ENCODE data around the gene KCNE4.

The KCNE4 gene

DNA sequence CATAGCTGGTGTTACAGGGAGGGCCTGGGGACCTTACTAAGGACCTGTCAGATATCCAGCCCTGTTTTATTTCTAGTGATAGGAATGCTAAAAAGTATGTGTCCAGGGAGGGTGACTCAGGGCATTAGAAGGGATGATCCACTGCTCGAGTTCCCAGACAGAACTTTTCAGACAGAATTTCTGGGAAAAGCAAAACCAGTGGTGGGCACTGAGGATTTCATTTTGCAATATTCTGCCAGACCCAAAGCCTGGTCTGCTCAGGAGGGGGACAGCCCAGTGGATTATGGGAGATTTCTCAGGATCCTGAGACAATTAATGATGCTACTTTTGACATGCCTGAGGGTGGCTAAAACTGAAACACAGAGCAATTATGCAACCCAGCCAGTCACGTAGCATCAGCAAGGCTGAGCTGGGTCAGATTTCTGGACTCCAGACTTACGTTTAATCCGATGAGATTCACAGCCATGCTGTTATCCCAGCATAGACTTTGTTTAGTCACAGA lies 4.7 kb upstream of the KCNE4 start:
- H3K9me3 ChIP-seq (ENCODE audit: severe bottlenecking) = no peaks in the 10 kb centered on the region
- H3K27me3 ChIP-seq (ENCODE audit: insufficient read depth, poor library complexity, severe bottlenecking) = no peaks in the 10 kb centered on the region
- H3K27ac ChIP-seq (ENCODE audit: poor library complexity, severe bottlenecking) = no peak overlapping the region
- DNase-seq (ENCODE audit: low spot score) (no peak), ATAC-seq (ENCODE audit: low read depth) (peak; percentile 51; the same call in 1 of the 3 replicates)
- H3K4me3 ChIP-seq (ENCODE audit: severe bottlenecking) = no peak overlapping the region
- no peaks in the 10 kb centered on the region for H3K4me1 ChIP-seq (ENCODE audit: insufficient read depth, poor library complexity, severe bottlenecking)
- no peaks in the 10 kb centered on the region for H3K36me3 ChIP-seq (ENCODE audit: low read depth)
- TF ChIP-seq, protein P1, sequence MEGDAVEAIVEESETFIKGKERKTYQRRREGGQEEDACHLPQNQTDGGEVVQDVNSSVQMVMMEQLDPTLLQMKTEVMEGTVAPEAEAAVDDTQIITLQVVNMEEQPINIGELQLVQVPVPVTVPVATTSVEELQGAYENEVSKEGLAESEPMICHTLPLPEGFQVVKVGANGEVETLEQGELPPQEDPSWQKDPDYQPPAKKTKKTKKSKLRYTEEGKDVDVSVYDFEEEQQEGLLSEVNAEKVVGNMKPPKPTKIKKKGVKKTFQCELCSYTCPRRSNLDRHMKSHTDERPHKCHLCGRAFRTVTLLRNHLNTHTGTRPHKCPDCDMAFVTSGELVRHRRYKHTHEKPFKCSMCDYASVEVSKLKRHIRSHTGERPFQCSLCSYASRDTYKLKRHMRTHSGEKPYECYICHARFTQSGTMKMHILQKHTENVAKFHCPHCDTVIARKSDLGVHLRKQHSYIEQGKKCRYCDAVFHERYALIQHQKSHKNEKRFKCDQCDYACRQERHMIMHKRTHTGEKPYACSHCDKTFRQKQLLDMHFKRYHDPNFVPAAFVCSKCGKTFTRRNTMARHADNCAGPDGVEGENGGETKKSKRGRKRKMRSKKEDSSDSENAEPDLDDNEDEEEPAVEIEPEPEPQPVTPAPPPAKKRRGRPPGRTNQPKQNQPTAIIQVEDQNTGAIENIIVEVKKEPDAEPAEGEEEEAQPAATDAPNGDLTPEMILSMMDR (IDR thresholded peaks at IDR 0.05; ENCODE audit: poor library complexity, severe bottlenecking) = no peak

GRCh38 chr2:223048519-223048918 lies 3.5 kb upstream of the KCNE4 start:
- ATAC-seq (ENCODE audit: low read depth) = no peak
- Histone ChIP-seq H3K4me1 (ENCODE audit: insufficient read depth, poor library complexity, severe bottlenecking) (no peaks in the 10 kb centered on the region), H3K4me3 (ENCODE audit: severe bottlenecking) (no peak overlapping the region), H3K36me3 (ENCODE audit: low read depth) (no peaks in the 10 kb centered on the region), H3K27ac (ENCODE audit: poor library complexity, severe bottlenecking) (no peak overlapping the region), H3K27me3 (ENCODE audit: insufficient read depth, poor library complexity, severe bottlenecking) (no peaks in the 10 kb centered on the region), H3K9me3 (ENCODE audit: severe bottlenecking) (no peaks in the 10 kb centered on the region)
- no peak for DNase-seq (ENCODE audit: low spot score)
- TF ChIP-seq, protein P1 (IDR thresholded peaks at IDR 0.05; ENCODE audit: poor library complexity, severe bottlenecking) = no peak

DNA sequence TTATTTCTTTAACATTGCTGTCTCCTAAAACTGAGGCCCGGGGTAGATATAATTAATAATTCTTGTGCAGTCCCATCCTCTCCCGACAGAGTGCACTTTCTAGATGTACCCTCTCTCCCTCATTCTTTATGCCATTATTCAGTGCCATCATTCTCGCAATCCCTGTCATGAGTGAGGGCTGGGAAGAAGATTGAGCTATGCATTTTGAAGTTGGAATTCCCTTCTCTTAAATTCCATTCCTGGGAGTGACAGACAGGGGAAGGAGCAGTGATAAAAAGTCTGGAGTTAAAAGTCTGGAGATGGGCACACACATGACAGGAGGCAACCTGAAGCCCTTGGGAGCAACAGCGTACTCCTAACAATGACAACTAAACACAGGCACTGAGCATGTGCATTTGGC lies 2.6 kb upstream of the KCNE4 start:
- H3K27me3 ChIP-seq (ENCODE audit: insufficient read depth, poor library complexity, severe bottlenecking) = no peaks in the 10 kb centered on the region
- no peak overlapping the region for H3K27ac ChIP-seq (ENCODE audit: poor library complexity, severe bottlenecking)
- no peak for DNase-seq (ENCODE audit: low spot score)
- no peaks in the 10 kb centered on the region for H3K36me3 ChIP-seq (ENCODE audit: low read depth)
- no peaks in the 10 kb centered on the region for H3K4me1 ChIP-seq (ENCODE audit: insufficient read depth, poor library complexity, severe bottlenecking)
- H3K9me3 ChIP-seq (ENCODE audit: severe bottlenecking) = no peaks in the 10 kb centered on the region
- no peak overlapping the region for H3K4me3 ChIP-seq (ENCODE audit: severe bottlenecking)
- ATAC-seq (ENCODE audit: low read depth) = no peak
- TF ChIP-seq, protein P1 (IDR thresholded peaks at IDR 0.05; ENCODE audit: poor library complexity, severe bottlenecking) = no peak

DNA sequence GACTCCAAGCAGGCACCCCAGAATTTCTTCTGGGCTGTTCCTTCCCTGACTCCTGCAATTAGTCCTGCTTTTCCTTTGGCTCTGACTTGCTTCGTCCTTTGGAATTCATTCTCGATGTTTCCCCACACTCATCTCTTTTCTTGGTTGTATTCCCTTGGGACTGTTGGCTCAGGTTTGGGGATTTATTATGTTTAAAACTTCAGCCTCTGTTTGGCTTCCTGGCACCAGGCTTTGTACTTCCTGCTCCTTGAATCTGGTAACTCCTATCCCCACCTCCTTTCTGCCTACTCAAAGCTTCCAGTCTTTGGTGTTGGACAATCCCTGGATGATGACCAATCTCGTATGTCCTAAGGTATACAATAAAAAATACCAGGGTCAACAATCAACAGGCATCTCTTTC lies 1.8 kb upstream of the KCNE4 start:
- Histone ChIP-seq H3K9me3 (ENCODE audit: severe bottlenecking) (no peaks in the 10 kb centered on the region), H3K4me3 (ENCODE audit: severe bottlenecking) (no peak overlapping the region), H3K27me3 (ENCODE audit: insufficient read depth, poor library complexity, severe bottlenecking) (no peaks in the 10 kb centered on the region), H3K36me3 (ENCODE audit: low read depth) (no peaks in the 10 kb centered on the region), H3K27ac (ENCODE audit: poor library complexity, severe bottlenecking) (no peak overlapping the region), H3K4me1 (ENCODE audit: insufficient read depth, poor library complexity, severe bottlenecking) (no peaks in the 10 kb centered on the region)
- TF ChIP-seq, protein P1 (IDR thresholded peaks at IDR 0.05; ENCODE audit: poor library complexity, severe bottlenecking) = no peak
- no peak for DNase-seq (ENCODE audit: low spot score)
- no peak for ATAC-seq (ENCODE audit: low read depth)

GRCh38 chr2:223050900-223051504 lies 988 bp upstream of the KCNE4 start:
- no peaks in the 10 kb centered on the region for H3K27me3 ChIP-seq (ENCODE audit: insufficient read depth, poor library complexity, severe bottlenecking)
- no peaks in the 10 kb centered on the region for H3K9me3 ChIP-seq (ENCODE audit: severe bottlenecking)
- DNase-seq (ENCODE audit: low spot score) (no peak), ATAC-seq (ENCODE audit: low read depth) (no peak)
- TF ChIP-seq, protein P1 (IDR thresholded peaks at IDR 0.05; ENCODE audit: poor library complexity, severe bottlenecking) = no peak
- no peak overlapping the region for H3K27ac ChIP-seq (ENCODE audit: poor library complexity, severe bottlenecking)
- no peaks in the 10 kb centered on the region for H3K36me3 ChIP-seq (ENCODE audit: low read depth)
- no peaks in the 10 kb centered on the region for H3K4me1 ChIP-seq (ENCODE audit: insufficient read depth, poor library complexity, severe bottlenecking)
- H3K4me3 ChIP-seq (ENCODE audit: severe bottlenecking) = no peak overlapping the region
